Measurements from ENCODE around the gene EDIL3.

DNA sequence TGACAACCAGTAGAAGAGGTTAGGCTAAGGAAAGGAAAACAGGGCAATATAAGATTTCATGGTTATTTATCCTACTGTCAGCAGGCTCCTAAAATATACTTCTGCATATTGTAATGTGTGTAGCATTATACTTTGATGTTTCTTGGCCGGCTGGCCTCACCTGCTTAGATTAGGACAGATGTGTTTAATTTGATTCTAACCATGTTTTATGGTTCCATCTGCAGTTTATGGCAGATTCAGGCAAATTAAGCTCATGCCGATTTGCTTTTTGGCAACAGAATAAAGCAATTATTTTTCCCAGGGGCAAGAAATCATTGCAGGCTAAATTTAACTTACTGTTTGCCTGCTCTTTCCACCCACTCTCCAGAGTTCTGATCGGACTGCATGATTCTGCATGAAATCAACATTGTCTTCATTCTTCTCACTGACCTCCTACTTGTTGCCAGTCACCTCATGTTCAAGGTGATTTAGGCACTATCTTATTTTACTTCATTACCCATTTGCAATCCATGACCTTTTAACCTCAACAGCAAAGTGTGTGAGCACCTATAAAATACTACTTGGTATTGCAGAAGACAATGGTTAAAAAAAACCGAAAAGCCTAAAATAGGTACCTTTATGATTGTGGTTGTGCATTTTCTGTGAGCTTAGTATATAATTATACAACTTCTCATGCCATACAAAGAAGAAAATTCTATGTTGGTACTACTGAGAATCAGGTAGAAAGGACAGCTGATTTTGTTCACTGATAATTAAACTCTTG is 125.2 kb downstream of the EDIL3 start:
- TF ChIP-seq POLR2A (IDR thresholded peaks at IDR 0.05; ENCODE audit: low read depth, low read length): no peak
- TF ChIP-seq PAX5 (IDR thresholded peaks at IDR 0.05; ENCODE audit: insufficient read depth, low read length, severe bottlenecking): no peak
- no peak for TF ChIP-seq POLR2AphosphoS5 (IDR thresholded peaks at IDR 0.05; ENCODE audit: low read depth, low read length)

Data from GM12891 (cell line).